Measurements from ENCODE around the gene TPBGL.

Gene TPBGL

GRCh38 chr11:75291741-75292140 lies 51.2 kb downstream of the TPBGL start:
- H3K36me3 ChIP-seq (ENCODE audit: control insufficient read depth, insufficient read depth, low read length): no peaks in the 10 kb centered on the region
- no peak overlapping the region for H3K4me3 ChIP-seq (replicated peaks; ENCODE audit: low read depth, low read length)
- no peak for DNase-seq (ENCODE audit: extremely low read depth, insufficient read length)
- H3K27me3 ChIP-seq (replicated peaks; ENCODE audit: control insufficient read depth, insufficient read depth, low read length): no peaks in the 10 kb centered on the region; the same call in 1 of the 2 replicates
- TF ChIP-seq CTCF (IDR thresholded peaks at IDR 0.05; ENCODE audit: insufficient read depth, low read length, poor library complexity, severe bottlenecking): no peak

- no peak for DNase-seq (ENCODE audit: extremely low read depth, insufficient read length)
- Histone ChIP-seq H3K36me3 (ENCODE audit: control insufficient read depth, insufficient read depth, low read length) (no peaks in the 10 kb centered on the region), H3K4me3 (replicated peaks; ENCODE audit: low read depth, low read length) (no peak overlapping the region), H3K27me3 (replicated peaks; ENCODE audit: control insufficient read depth, insufficient read depth, low read length) (no peaks in the 10 kb centered on the region; the same call in 1 of the 2 replicates)
- TF ChIP-seq CTCF (IDR thresholded peaks at IDR 0.05; ENCODE audit: insufficient read depth, low read length, poor library complexity, severe bottlenecking): no peak
Measured at GRCh38 chr11:75292943-75293342, 52.4 kb downstream of the TPBGL start.

Data from GM06990 (cell line).